ENCODE measurements around the gene ST14. TPM values are rescaled to one million over a fixed set of nuclear protein-coding genes. Genes with fewer than 3 reads are reported as not detected.

Gene ST14
- total RNA-seq, 2 donors from 2014 or later, result 537 to 604 TPM

- no peak for DNase-seq
- no peaks in the 10 kb centered on the region for H3K9me3 ChIP-seq
- no peak overlapping the region for H3K27ac ChIP-seq
- no peaks in the 10 kb centered on the region for H3K27me3 ChIP-seq
- H3K4me1 ChIP-seq, result no peaks in the 10 kb centered on the region
- no peak overlapping the region for H3K4me3 ChIP-seq
- no peak for TF ChIP-seq CTCF (IDR thresholded peaks at IDR 0.05)
- intact Hi-C loops (cut with DNase I), result loop anchor here (5.0 to 10.0 kb wide), 2 partner anchors 212 to 700 kb away; partner anchors contain the start of genes ADAMTS8 and SNX19
- no peaks in the 10 kb centered on the region for H3K36me3 ChIP-seq
- H3K9ac ChIP-seq (ENCODE audit: low read depth in 2 of 2, low read length in 2 of 2), result no peak overlapping the region
These were observed 55.4 kb downstream of the ST14 start for GRCh38 chr11:130214861-130215530.

- Histone ChIP-seq H3K4me3 (no peak overlapping the region), H3K9ac (ENCODE audit: low read depth in 2 of 2, low read length in 2 of 2) (no peak overlapping the region), H3K9me3 (no peaks in the 10 kb centered on the region), H3K4me1 (no peaks in the 10 kb centered on the region), H3K36me3 (no peaks in the 10 kb centered on the region), H3K27me3 (no peaks in the 10 kb centered on the region), H3K27ac (no peak overlapping the region)
- no peak for DNase-seq
- TF ChIP-seq CTCF (IDR thresholded peaks at IDR 0.05), result no peak
- intact Hi-C loops (cut with DNase I), result loop anchor here (10.0 kb wide), 1 partner anchor 699 kb away; the partner anchor contains the start of gene SNX19
These were observed 56.1 kb downstream of the ST14 start for GRCh38 chr11:130215531-130216220.

GRCh38 chr11:130216221-130216550, 56.6 kb downstream of the ST14 start:
- H3K27ac ChIP-seq, result no peak overlapping the region
- H3K36me3 ChIP-seq, result no peaks in the 10 kb centered on the region
- no peak overlapping the region for H3K4me3 ChIP-seq
- no peaks in the 10 kb centered on the region for H3K9me3 ChIP-seq
- no peak for DNase-seq
- H3K27me3 ChIP-seq, result no peaks in the 10 kb centered on the region
- no peak for TF ChIP-seq CTCF (IDR thresholded peaks at IDR 0.05)
- no peak overlapping the region for H3K9ac ChIP-seq (ENCODE audit: low read depth in 2 of 2, low read length in 2 of 2)
- intact Hi-C loops (cut with DNase I), result loop anchor here (10.0 kb wide), 1 partner anchor 699 kb away; the partner anchor contains the start of gene SNX19
- H3K4me1 ChIP-seq, result no peaks in the 10 kb centered on the region

GRCh38 chr11:130216591-130217132, 57.1 kb downstream of the ST14 start:
- intact Hi-C loops (cut with DNase I), result loop anchor here (10.0 kb wide), 1 partner anchor 698 kb away; the partner anchor contains the start of gene SNX19
- Histone ChIP-seq H3K4me3 (no peak overlapping the region), H3K36me3 (no peaks in the 10 kb centered on the region), H3K27me3 (no peaks in the 10 kb centered on the region), H3K9me3 (no peaks in the 10 kb centered on the region), H3K27ac (no peak overlapping the region), H3K4me1 (no peaks in the 10 kb centered on the region), H3K9ac (ENCODE audit: low read depth in 2 of 2, low read length in 2 of 2) (no peak overlapping the region)
- TF ChIP-seq CTCF (IDR thresholded peaks at IDR 0.05), result no peak
- DNase-seq, result no peak

GRCh38 chr11:130217133-130218031, 57.8 kb downstream of the ST14 start:
- no peak overlapping the region for H3K4me3 ChIP-seq
- no peak overlapping the region for H3K27ac ChIP-seq
- no peaks in the 10 kb centered on the region for H3K4me1 ChIP-seq
- no peaks in the 10 kb centered on the region for H3K27me3 ChIP-seq
- intact Hi-C loops (cut with DNase I), result loop anchor here (10.0 kb wide), 1 partner anchor 697 kb away; the partner anchor contains the start of gene SNX19
- no peaks in the 10 kb centered on the region for H3K9me3 ChIP-seq
- no peak for DNase-seq
- no peak for TF ChIP-seq CTCF (IDR thresholded peaks at IDR 0.05)
- no peak overlapping the region for H3K9ac ChIP-seq (ENCODE audit: low read depth in 2 of 2, low read length in 2 of 2)
- H3K36me3 ChIP-seq, result no peaks in the 10 kb centered on the region

Data from colonic mucosa (tissue), 4 donors.